MG63 (cell line): Measurements from ENCODE around the gene BTC. TPM values are rescaled to one million over a fixed set of nuclear protein-coding genes. Genes with fewer than 3 reads are reported as not detected.
"Not testable (repeated sequence)": the region's sequence is repeated elsewhere in the genome, so short reads cannot be mapped to it uniquely, and the experiment has no call there.

Source experiments
- DNase-seq: peaks from one replicate; pipeline ENCODE4 v3.0.0-alpha.2; 2020
- H3K27me3 ChIP-seq: fragments of 250-450 bp; sonication (Bioruptor Pico); 2 replicates; pipeline ENCODE4 v1.5.1; 2020; ENCODE audit warnings: mild to moderate bottlenecking, moderate library complexity
- H3K36me3 ChIP-seq: fragments of 250-450 bp; sonication (Bioruptor Pico); 2 replicates; pipeline ENCODE4 v1.5.1; 2020; ENCODE audit warnings: mild to moderate bottlenecking, moderate library complexity
- H3K4me3 ChIP-seq: fragments of 250-450 bp; sonication (Bioruptor Pico); 2 replicates; pipeline ENCODE4 v1.5.1; 2020; ENCODE audit warnings: mild to moderate bottlenecking, moderate library complexity
- H3K9me3 ChIP-seq: fragments of 250-450 bp; sonication (Bioruptor Pico); 2 replicates; pipeline ENCODE4 v1.5.1; 2020; ENCODE audit warnings: mild to moderate bottlenecking, moderate library complexity
- total RNA-seq: library from RNA; depleted of rRNA; stranded (reverse); fragments of >200 nt; shearing (Covaris generic); gene quantifications from 2 replicates; pipeline ENCODE4 v1.2.3, GENCODE V29; 2014; ENCODE audit warnings: low replicate concordance; rRNA removed

The BTC gene
- total RNA-seq, 1 experiment from 2014 or later, result not detected

- Histone ChIP-seq H3K36me3 (no peaks in the 10 kb centered on the region), H3K9me3 (no peaks in the 10 kb centered on the region), H3K4me3 (no peak overlapping the region), H3K27me3 (no peaks in the 10 kb centered on the region)
- no peak for DNase-seq
These were observed 78.5 kb downstream of the BTC start for GRCh38 chr4:74715706-74716435.

DNA sequence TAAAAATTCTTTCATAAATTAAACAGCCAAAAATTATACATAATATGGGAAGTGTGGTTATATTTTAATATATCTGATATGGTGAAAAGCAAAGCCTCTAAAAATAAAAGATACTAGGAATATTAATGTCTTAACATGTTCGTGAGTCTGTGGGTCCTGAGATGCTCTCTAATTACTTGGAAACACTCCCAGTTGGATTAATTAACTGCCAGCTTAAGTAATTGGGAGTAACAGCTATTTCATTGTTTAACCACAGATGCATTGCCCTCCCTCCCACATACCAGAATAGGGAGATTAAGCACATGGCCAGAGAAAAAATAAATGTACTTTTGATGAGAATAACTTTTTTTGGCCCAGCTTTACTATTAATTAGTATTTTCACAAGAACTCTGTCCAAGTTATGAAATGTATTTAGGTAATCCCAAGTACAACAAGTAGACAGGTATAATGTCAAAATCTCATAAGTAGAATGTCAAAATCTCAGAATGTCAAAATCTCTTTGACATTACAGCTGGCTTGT, 79.7 kb downstream of the BTC start:
- no peak for DNase-seq
- Histone ChIP-seq H3K36me3 (no peaks in the 10 kb centered on the region), H3K9me3 (no peaks in the 10 kb centered on the region), H3K27me3 (no peaks in the 10 kb centered on the region), H3K4me3 (no peak overlapping the region)

DNA sequence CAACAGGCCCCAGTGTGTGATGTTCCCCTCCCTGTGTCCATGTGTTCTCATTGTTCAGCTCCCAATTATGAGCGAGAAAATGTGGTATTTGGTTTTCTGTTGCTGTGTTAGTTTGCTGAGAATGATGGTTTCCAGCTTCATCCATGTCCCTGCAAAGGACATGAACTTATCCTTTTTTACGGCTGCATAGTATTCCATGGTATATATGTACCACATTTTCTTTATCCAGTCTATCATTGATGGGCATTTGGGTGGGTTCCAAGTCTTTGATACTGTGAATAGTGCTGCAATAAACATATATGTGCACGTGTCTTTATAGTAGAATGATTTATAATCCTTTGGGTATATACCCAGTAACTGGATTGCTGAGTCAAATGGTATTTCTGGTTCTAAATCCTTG, 86.2 kb downstream of the BTC start:
- not testable (repeated sequence) for H3K9me3 ChIP-seq, H3K36me3 ChIP-seq, DNase-seq, H3K4me3 ChIP-seq, H3K27me3 ChIP-seq

Other genes with a start within 250 kb of the BTC start
- not detected in 2 replicates for gene PARM1, start 138.6 kb upstream of the BTC start, total RNA-seq